Measurements from ENCODE around the gene SLC25A25. TPM values are rescaled to one million over a fixed set of nuclear protein-coding genes. Genes with fewer than 3 reads are reported as not detected.

Gene SLC25A25
- total and polyA plus RNA-seq, 9 of the 15 experiments (the other 6 are each of a cell fraction or from before 2014, with no cell fraction given): 0.07 to 35.9 (median 23.2) TPM

- TF ChIP-seq, protein P1, sequence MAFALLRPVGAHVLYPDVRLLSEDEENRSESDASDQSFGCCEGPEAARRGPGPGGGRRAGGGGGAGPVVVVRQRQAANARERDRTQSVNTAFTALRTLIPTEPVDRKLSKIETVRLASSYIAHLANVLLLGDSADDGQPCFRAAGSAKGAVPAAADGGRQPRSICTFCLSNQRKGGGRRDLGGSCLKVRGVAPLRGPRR (CRISPR knock-in tag; IDR thresholded peaks at IDR 0.05): no peak
- TF ChIP-seq CREB1 (IDR thresholded peaks at IDR 0.05): peak; percentile 33
- peak; percentile 46 for TF ChIP-seq CREB1 (CRISPR knock-in tag; IDR thresholded peaks at IDR 0.05)
- no peak for TF ChIP-seq CREBBP (IDR thresholded peaks at IDR 0.05; ENCODE audit: low read depth, low read length)
- no peak for TF ChIP-seq HNRNPK (IDR thresholded peaks at IDR 0.05; ENCODE audit: low read depth, low read length, poor library complexity, severe bottlenecking)
- no peak for TF ChIP-seq COPS2 (conservative IDR thresholded peaks at IDR 0.05)
- TF ChIP-seq ZNF551 (CRISPR knock-in tag; IDR thresholded peaks at IDR 0.05): no peak
- no peak for TF ChIP-seq ELF1 (tag; IDR thresholded peaks at IDR 0.05)
- TF ChIP-seq BMI1 (IDR thresholded peaks at IDR 0.05; ENCODE audit: low read length): no peak
- TF ChIP-seq ZNF23 (CRISPR knock-in tag; IDR thresholded peaks at IDR 0.05): no peak
- no peak for TF ChIP-seq ZNF507 (tag; conservative IDR thresholded peaks at IDR 0.05)
- TF ChIP-seq CGGBP1 (CRISPR knock-in tag; IDR thresholded peaks at IDR 0.05): no peak
- no peak for TF ChIP-seq TSC22D4 (tag; IDR thresholded peaks at IDR 0.05)
- TF ChIP-seq ZC3H4 (CRISPR knock-in tag; IDR thresholded peaks at IDR 0.05; ENCODE audit: borderline replicate concordance): no peak
- TF ChIP-seq, protein P2, sequence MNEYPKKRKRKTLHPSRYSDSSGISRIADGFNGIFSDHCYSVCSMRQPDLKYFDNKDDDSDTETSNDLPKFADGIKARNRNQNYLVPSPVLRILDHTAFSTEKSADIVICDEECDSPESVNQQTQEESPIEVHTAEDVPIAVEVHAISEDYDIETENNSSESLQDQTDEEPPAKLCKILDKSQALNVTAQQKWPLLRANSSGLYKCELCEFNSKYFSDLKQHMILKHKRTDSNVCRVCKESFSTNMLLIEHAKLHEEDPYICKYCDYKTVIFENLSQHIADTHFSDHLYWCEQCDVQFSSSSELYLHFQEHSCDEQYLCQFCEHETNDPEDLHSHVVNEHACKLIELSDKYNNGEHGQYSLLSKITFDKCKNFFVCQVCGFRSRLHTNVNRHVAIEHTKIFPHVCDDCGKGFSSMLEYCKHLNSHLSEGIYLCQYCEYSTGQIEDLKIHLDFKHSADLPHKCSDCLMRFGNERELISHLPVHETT (CRISPR knock-in tag; conservative IDR thresholded peaks at IDR 0.05 in 1 of 2, IDR thresholded peaks at IDR 0.05 in 1 of 2): 0 out of 4 replicates have a peak, but pooled peaks of 1 of the 2 experiments have one; percentile 35
- no peak for TF ChIP-seq GATAD2B (IDR thresholded peaks at IDR 0.05; ENCODE audit: borderline replicate concordance)
- no peak for TF ChIP-seq ZNF445 (CRISPR knock-in tag; IDR thresholded peaks at IDR 0.05; ENCODE audit: low read depth)
- TF ChIP-seq NR2F6 (CRISPR knock-in tag; IDR thresholded peaks at IDR 0.05): no peak
- TF ChIP-seq FOXA1 (IDR thresholded peaks at IDR 0.05; ENCODE audit: borderline replicate concordance): no peak
- no peak for TF ChIP-seq ETV6 (IDR thresholded peaks at IDR 0.05; ENCODE audit: borderline replicate concordance in 1 of 2, low read depth in 2 of 2, low read length in 1 of 2)
- TF ChIP-seq ETV6 (CRISPR knock-in tag; IDR thresholded peaks at IDR 0.05; ENCODE audit: borderline replicate concordance): no peak
- no peak for TF ChIP-seq PRPF4 (IDR thresholded peaks at IDR 0.05; ENCODE audit: insufficient read depth, low read depth, low read length, poor library complexity, severe bottlenecking)
- TF ChIP-seq RFX5 (IDR thresholded peaks at IDR 0.05; ENCODE audit: low read depth, low read length): no peak
- no peak for TF ChIP-seq CC2D1A (IDR thresholded peaks at IDR 0.05)
- TF ChIP-seq ETV5 (CRISPR knock-in tag; IDR thresholded peaks at IDR 0.05; ENCODE audit: low read depth): no peak; the same call in 1 of the 2 replicates
- TF ChIP-seq BRF1 (IDR thresholded peaks at IDR 0.05; ENCODE audit: borderline replicate concordance, extremely low read depth, insufficient read length): no peak
- no peak for TF ChIP-seq ZNF140 (CRISPR knock-in tag; IDR thresholded peaks at IDR 0.05)
- TF ChIP-seq CEBPB (tag; IDR thresholded peaks at IDR 0.05): peak; percentile 79
- no peak for TF ChIP-seq IFI16 (CRISPR knock-in tag; IDR thresholded peaks at IDR 0.05)
These were observed 30.5 kb downstream of the SLC25A25 start (continued) for GRCh38 chr9:128098297-128099230.
